OCI-LY7 (cell line): Measurements from ENCODE around the gene IL1A. TPM values are rescaled to one million over a fixed set of nuclear protein-coding genes. Genes with fewer than 3 reads are reported as not detected.

ENCODE experiments used
- BruUV-seq: library from RNA; stranded (reverse); fragments of 400-500 nt; replicated peaks from 2 replicates; lab custom pipeline; 2021; lab: Mats Ljungman, UMichigan
- CTCF ChIA-PET: fragments of 300-600 bp; sonication (Branson Sonifier 250); formaldehyde crosslinking; loops from one replicate; lab custom pipeline; 2022; ENCODE audit warnings: antibody characterized with exemption; ENCODE audit not compliant: unreplicated experiment; lab: Charles Lee
- POLR2A ChIA-PET: fragments of 300-600 bp; sonication (Branson Sonifier 250); formaldehyde crosslinking; loops from one replicate; lab custom pipeline; 2022; ENCODE audit warnings: antibody characterized with exemption; lab: Charles Lee
- DNase-seq: peaks from one replicate; pipeline ENCODE4 v3.0.0-alpha.2; 2015; ENCODE audit warnings: low spot score
- H2AFZ ChIP-seq: fragments of 200-600 bp; sonication (generic), shearing (Covaris generic); 2 replicates; pipeline ENCODE4 v1.6.1; 2014; ENCODE audit warnings: mild to moderate bottlenecking, antibody characterized with exemption, low read length, moderate library complexity
- H3K27ac ChIP-seq: fragments of 200-600 bp; sonication (generic); 2 replicates; pipeline ENCODE4 v1.5.1; 2014; ENCODE audit warnings: mixed run types, low read depth, mild to moderate bottlenecking, moderate library complexity, low read length, inconsistent platforms; ENCODE audit not compliant: poor library complexity, severe bottlenecking
- H3K36me3 ChIP-seq: fragments of 200-600 bp; sonication (generic); 2 replicates; pipeline ENCODE4 v1.6.1; 2014; ENCODE audit warnings: mild to moderate bottlenecking, antibody characterized with exemption, low read length, moderate library complexity, mixed read lengths; ENCODE audit not compliant: insufficient read depth
- H3K4me1 ChIP-seq: fragments of 200-600 bp; sonication (generic); 2 replicates; pipeline ENCODE4 v1.5.1; 2014; ENCODE audit warnings: mild to moderate bottlenecking, low read length; ENCODE audit not compliant: insufficient read depth, poor library complexity, severe bottlenecking
- H3K4me2 ChIP-seq: fragments of 200-600 bp; sonication (generic); 2 replicates; pipeline ENCODE4 v1.6.1; 2014; ENCODE audit warnings: mild to moderate bottlenecking, low read length
- H3K4me3 ChIP-seq: fragments of 200-600 bp; sonication (generic); 2 replicates; pipeline ENCODE4 v1.5.1; 2014; ENCODE audit warnings: mild to moderate bottlenecking, low read depth, low read length; ENCODE audit not compliant: poor library complexity, severe bottlenecking
- H3K79me2 ChIP-seq: fragments of 200-600 bp; sonication (generic); 2 replicates; pipeline ENCODE4 v1.6.1; 2016; ENCODE audit warnings: low read depth, mild to moderate bottlenecking, low read length, moderate library complexity, mixed read lengths; ENCODE audit not compliant: insufficient read depth
- H3K9me2 ChIP-seq: fragments of 200-600 bp; sonication (generic); 2 replicates; pipeline ENCODE4 v1.6.1; 2016; ENCODE audit warnings: mild to moderate bottlenecking, low read length, mixed read lengths; ENCODE audit not compliant: insufficient read depth
- H3K9me3 ChIP-seq: fragments of 200-600 bp; sonication (generic); 2 replicates; pipeline ENCODE4 v1.6.1; 2014; ENCODE audit warnings: mild to moderate bottlenecking, mixed run types, low read length, mixed read lengths
- H4K20me1 ChIP-seq: fragments of 200-600 bp; sonication (generic); 2 replicates; pipeline ENCODE4 v1.6.1; 2014; ENCODE audit warnings: mild to moderate bottlenecking, antibody characterized with exemption, low read length, moderate library complexity, mixed read lengths; ENCODE audit not compliant: insufficient read depth
- EZH2phosphoT487 ChIP-seq: fragments of 200-600 bp; sonication (generic); IDR thresholded peaks from 2 replicates; pipeline ENCODE4 v1.6.1; 2018; ENCODE audit warnings: low read depth, borderline replicate concordance, mild to moderate bottlenecking, mixed run types, antibody characterized with exemption, low read length, moderate library complexity, mixed read lengths
- intact Hi-C: fragments of 100-400 bp; cut with micrococcal nuclease; formaldehyde crosslinking; loops from one replicate; pipeline ENCODE4 v1.10.0; 2022; ENCODE audit not compliant: unreplicated experiment
- total RNA-seq, 2 experiments: library from RNA; depleted of rRNA in 1 of 2; stranded (reverse); fragments of >200 nt in 1 of 2; shearing (Covaris generic) in 1 of 2; gene quantifications; 2 replicates each; pipeline ENCODE4 v1.2.3, GENCODE V29; 2014 to 2022
- TF ChIP-seq, protein P1 (sequence below): fragments of 200-600 bp; sonication (generic); conservative IDR thresholded peaks from 2 replicates; pipeline ENCODE4 v1.5.1; 2014; ENCODE audit warnings: mild to moderate bottlenecking, antibody characterized with exemption, low read length, moderate library complexity, mixed read lengths

Gene IL1A
- total RNA-seq, 2 experiments from 2014 or later = not detected

DNA sequence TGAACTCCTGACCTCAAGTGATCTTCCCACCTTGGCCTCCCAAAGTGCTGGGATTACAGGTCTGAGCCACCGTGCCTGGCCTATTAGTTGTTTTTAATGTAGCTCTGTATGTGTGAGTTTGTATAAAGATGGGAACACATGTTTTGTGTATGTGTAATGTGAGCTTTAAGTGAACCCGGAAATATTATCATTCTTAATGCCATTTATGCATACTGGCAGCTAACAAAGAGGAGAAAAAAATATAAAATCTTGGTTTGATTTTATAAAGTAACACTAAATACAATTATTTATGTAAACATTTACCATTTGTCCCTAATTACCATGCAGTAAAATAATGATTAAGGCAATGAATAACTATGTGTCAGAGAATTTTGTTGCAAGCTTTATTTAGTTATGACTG lies 10.7 kb downstream of the IL1A start:
- no peak for TF ChIP-seq EZH2phosphoT487
- TF ChIP-seq, protein P1, sequence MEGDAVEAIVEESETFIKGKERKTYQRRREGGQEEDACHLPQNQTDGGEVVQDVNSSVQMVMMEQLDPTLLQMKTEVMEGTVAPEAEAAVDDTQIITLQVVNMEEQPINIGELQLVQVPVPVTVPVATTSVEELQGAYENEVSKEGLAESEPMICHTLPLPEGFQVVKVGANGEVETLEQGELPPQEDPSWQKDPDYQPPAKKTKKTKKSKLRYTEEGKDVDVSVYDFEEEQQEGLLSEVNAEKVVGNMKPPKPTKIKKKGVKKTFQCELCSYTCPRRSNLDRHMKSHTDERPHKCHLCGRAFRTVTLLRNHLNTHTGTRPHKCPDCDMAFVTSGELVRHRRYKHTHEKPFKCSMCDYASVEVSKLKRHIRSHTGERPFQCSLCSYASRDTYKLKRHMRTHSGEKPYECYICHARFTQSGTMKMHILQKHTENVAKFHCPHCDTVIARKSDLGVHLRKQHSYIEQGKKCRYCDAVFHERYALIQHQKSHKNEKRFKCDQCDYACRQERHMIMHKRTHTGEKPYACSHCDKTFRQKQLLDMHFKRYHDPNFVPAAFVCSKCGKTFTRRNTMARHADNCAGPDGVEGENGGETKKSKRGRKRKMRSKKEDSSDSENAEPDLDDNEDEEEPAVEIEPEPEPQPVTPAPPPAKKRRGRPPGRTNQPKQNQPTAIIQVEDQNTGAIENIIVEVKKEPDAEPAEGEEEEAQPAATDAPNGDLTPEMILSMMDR = no peak
- Histone ChIP-seq H3K4me2 (no peak overlapping the region), H3K36me3 (0 out of 2 replicates have a peak, but pooled peaks cover 6% of the 10 kb centered on the region), H3K79me2 (no peaks in the 10 kb centered on the region), H4K20me1 (no peaks in the 10 kb centered on the region), H3K9me3 (no peaks in the 10 kb centered on the region; the same call in 1 of the 2 replicates), H3K9me2 (no peaks in the 10 kb centered on the region), H3K27ac (no peak overlapping the region), H3K4me1 (peaks cover 15% of the 10 kb centered on the region), H3K4me3 (no peak overlapping the region), H2AFZ (no peak overlapping the region)
- ChIA-PET POLR2A (interaction anchor here (0.6 to 1.2 kb wide), 4 partner anchors 10 to 126 kb away, joined by 3 to 6 read pairs (median 4); no protein-coding TSS in a partner anchor), CTCF (no interaction called here)
- BruUV-seq = no TSS peak
- no peak for DNase-seq
- intact Hi-C loops = no loop called here

DNA sequence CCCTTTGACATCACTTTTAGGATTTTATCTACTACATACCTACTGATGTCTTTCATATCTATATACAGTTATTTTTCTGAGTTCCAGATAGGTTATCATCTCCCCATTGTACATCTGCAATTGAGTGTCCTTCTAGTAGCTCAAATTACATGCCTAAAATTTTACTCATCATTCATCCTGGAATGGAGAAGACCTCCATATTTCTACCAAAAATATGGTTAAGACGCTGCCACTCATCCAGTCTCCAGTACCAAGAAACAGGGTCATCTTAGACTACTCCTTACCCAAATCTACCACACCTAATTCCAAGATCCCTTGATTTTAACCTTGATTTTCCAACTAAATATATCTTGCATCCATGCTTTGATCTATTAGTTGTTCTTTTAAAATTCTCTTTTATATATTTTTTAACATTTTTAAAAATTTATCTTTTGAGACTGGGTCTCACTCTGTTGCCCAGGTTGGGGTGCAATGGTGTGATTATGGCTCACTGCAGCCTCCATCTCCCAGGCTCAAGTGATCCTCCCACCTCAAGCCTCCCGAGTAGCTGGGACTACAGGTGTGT lies 11.3 kb downstream of the IL1A start:
- POLR2A ChIA-PET = interaction anchor here (0.6 to 1.2 kb wide), 2 partner anchors 10 kb away, joined by 3 to 5 read pairs; no protein-coding TSS in a partner anchor
- H3K4me3 ChIP-seq = no peak overlapping the region
- BruUV-seq = no TSS peak

More for the DNA sequence above, 11.3 kb downstream of the IL1A start:
- CTCF ChIA-PET = no interaction called here
- 0 out of 2 replicates have a peak, but pooled peaks cover 12% of the 10 kb centered on the region for H3K36me3 ChIP-seq
- no peak for TF ChIP-seq EZH2phosphoT487
- TF ChIP-seq, protein P1 = no peak
- no peak for DNase-seq
- H4K20me1 ChIP-seq = no peaks in the 10 kb centered on the region
- H3K79me2 ChIP-seq = no peaks in the 10 kb centered on the region
- no peak overlapping the region for H3K4me2 ChIP-seq
- no peaks in the 10 kb centered on the region for H3K9me2 ChIP-seq
- intact Hi-C loops = no loop called here
- H3K4me1 ChIP-seq = peaks cover 15% of the 10 kb centered on the region
- peaks cover 4% of the 10 kb centered on the region; the same call in 1 of the 2 replicates for H3K9me3 ChIP-seq
- no peak overlapping the region for H3K27ac ChIP-seq
- H2AFZ ChIP-seq = no peak overlapping the region
